CD14-positive monocyte (primary cell): Measurements from ENCODE around the gene SPATA12. TPM values are rescaled to one million over a fixed set of nuclear protein-coding genes. Genes with fewer than 3 reads are reported as not detected.

Experiments used
- DNase-seq, 3 donors: peaks; one replicate each; pipeline ENCODE4 v3.0.0-alpha.2; 2011 to 2022
- H2AFZ ChIP-seq: 2 replicates; pipeline ENCODE4 v1.6.0; 2012; ENCODE audit warnings: mild to moderate bottlenecking, low read depth, low read length, inconsistent platforms; ENCODE audit not compliant: insufficient read depth, poor library complexity, severe bottlenecking
- H3K27ac ChIP-seq, 2 donors: 1 replicate in 1 of 2; 2 replicates in 1 of 2; pipeline ENCODE4 v1.5.1; 2012 to 2013; ENCODE audit warnings: low read length in 2 of 2, control low read depth in 1 of 2, inconsistent platforms in 1 of 2, low read depth in 1 of 2, mild to moderate bottlenecking in 1 of 2
- H3K27me3 ChIP-seq, 2 donors: one replicate each; pipeline versions ENCODE4 v1.6.0 to v1.6.1; 2011 to 2013; ENCODE audit warnings: low read length in 2 of 2; ENCODE audit not compliant: control insufficient read depth in 2 of 2, insufficient read depth in 2 of 2
- H3K36me3 ChIP-seq, 2 donors: replicated peaks in 1 of 2; 1 replicate in 1 of 2; 2 replicates in 1 of 2; pipeline versions ENCODE4 v1.5.1 to v1.6.1; 2012 to 2013; ENCODE audit warnings: low read length in 2 of 2, control low read depth in 1 of 2, inconsistent platforms in 1 of 2, mild to moderate bottlenecking in 1 of 2; ENCODE audit not compliant: insufficient read depth in 2 of 2, control insufficient read depth in 1 of 2
- H3K4me1 ChIP-seq, 2 donors: 1 replicate in 1 of 2; 2 replicates in 1 of 2; pipeline versions ENCODE4 v1.5.1 to v1.6.1; 2012 to 2013; ENCODE audit warnings: low read length in 2 of 2, control low read depth in 1 of 2, inconsistent platforms in 1 of 2, mild to moderate bottlenecking in 1 of 2, moderate library complexity in 1 of 2; ENCODE audit not compliant: insufficient read depth in 2 of 2, control insufficient read depth in 1 of 2
- H3K4me2 ChIP-seq: replicated peaks from 2 replicates; pipeline ENCODE3; 2012; ENCODE audit warnings: low read length, moderate library complexity, mild to moderate bottlenecking; ENCODE audit not compliant: poor library complexity, severe bottlenecking; ENCODE audit errors: extremely low read depth
- H3K4me3 ChIP-seq, 3 experiments: fragments of 200-600 bp in 1 of 3; sonication (generic) in 1 of 3; replicated peaks in 1 of 3; 1 replicate in 2 of 3; 2 replicates in 1 of 3; pipeline ENCODE4 v1.5.1; 2011 to 2013; ENCODE audit warnings: low read length in 3 of 3, mild to moderate bottlenecking in 3 of 3, control low read depth in 2 of 3, low read depth in 2 of 3, inconsistent platforms in 1 of 3, moderate library complexity in 1 of 3
- H3K79me2 ChIP-seq: 2 replicates; pipeline ENCODE4 v1.6.0; 2012; ENCODE audit warnings: mild to moderate bottlenecking, control low read depth, inconsistent platforms, low read length, moderate library complexity; ENCODE audit not compliant: insufficient read depth
- H3K9ac ChIP-seq: 2 replicates; pipeline ENCODE4 v1.6.0; 2017; ENCODE audit warnings: low read length, mild to moderate bottlenecking; ENCODE audit not compliant: insufficient read depth, poor library complexity, severe bottlenecking
- H3K9me3 ChIP-seq, 2 donors: replicated peaks in 1 of 2; 1 replicate in 1 of 2; 2 replicates in 1 of 2; pipeline versions ENCODE4 v1.5.1 to v1.6.1; 2012 to 2013; ENCODE audit warnings: low read length in 2 of 2, control low read depth in 1 of 2; ENCODE audit not compliant: control insufficient read depth in 1 of 2, insufficient read depth in 1 of 2
- H4K20me1 ChIP-seq: 2 replicates; pipeline ENCODE4 v1.6.0; 2012; ENCODE audit warnings: mild to moderate bottlenecking, low read length, control low read depth, moderate library complexity; ENCODE audit not compliant: insufficient read depth
- H3K27ac Mint-ChIP-seq, 7 donors: one replicate each; pipeline ENCODE4 v1.8.0; 2020; ENCODE audit warnings: mild to moderate bottlenecking in 7 of 7, mixed read lengths in 7 of 7, moderate library complexity in 6 of 7, inconsistent platforms in 2 of 7
- H3K27me3 Mint-ChIP-seq, 3 donors: one replicate each; pipeline ENCODE4 v1.8.0; 2021 to 2022; ENCODE audit warnings: low read depth in 3 of 3, mild to moderate bottlenecking in 3 of 3, mixed read lengths in 3 of 3, moderate library complexity in 3 of 3, inconsistent platforms in 1 of 3
- H3K36me3 Mint-ChIP-seq, 2 donors: one replicate each; pipeline ENCODE4 v1.8.0; 2020; ENCODE audit warnings: mixed read lengths in 2 of 2, inconsistent platforms in 1 of 2, mild to moderate bottlenecking in 1 of 2
- H3K4me1 Mint-ChIP-seq: one replicate; pipeline ENCODE4 v1.8.0; 2020; ENCODE audit warnings: mild to moderate bottlenecking, mixed read lengths
- H3K4me3 Mint-ChIP-seq, 2 donors: one replicate each; pipeline ENCODE4 v1.8.0; 2020; ENCODE audit warnings: mild to moderate bottlenecking in 2 of 2, mixed read lengths in 2 of 2, moderate library complexity in 1 of 2
- H3K9me3 Mint-ChIP-seq, 7 donors: one replicate each; pipeline ENCODE4 v1.8.0; 2020 to 2022; ENCODE audit warnings: mixed read lengths in 7 of 7, mild to moderate bottlenecking in 6 of 7, moderate library complexity in 6 of 7, inconsistent platforms in 2 of 7
- CTCF ChIP-seq: fragments of 200-600 bp; IDR thresholded peaks from one replicate; pipeline ENCODE4 v1.8.0; 2022; ENCODE audit warnings: antibody characterized with exemption, mild to moderate bottlenecking
- WGBS: methylation state at CpG from one replicate; pipeline ENCODE4 v1.1.5; 2013; ENCODE audit warnings: missing lambda C conversion rate; ENCODE audit not compliant: insufficient coverage; 5-methylcytosine and 5-hydroxymethylcytosine counted together
- intact Hi-C, 2 donors: fragments of 100-400 bp; cut with micrococcal nuclease; formaldehyde crosslinking; loops; one replicate each; pipeline versions ENCODE4 v1.15.0 to v1.15.1; 2023
- polyA plus RNA-seq, 3 donors: library from polyadenylated mRNA; depleted of rRNA in 1 of 3; unstranded in 2 of 3; stranded (reverse) in 1 of 3; fragments of 300-500 nt in 2 of 3; fragments of >200 nt in 1 of 3; fragmentation: Illumina TruSeq in 2 of 3; gene quantifications; 1 replicate in 2 of 3; 2 replicates in 1 of 3; pipeline ENCODE4 v1.2.3, GENCODE V29; 2012 to 2021

The SPATA12 gene
- polyA plus RNA-seq, 3 donors: 0.07 to 0.16 (median 0.10) TPM

- Histone ChIP-seq H3K4me2 (no peak overlapping the region), H3K9ac (no peak overlapping the region), H4K20me1 (no peaks in the 10 kb centered on the region), H3K4me1 (peaks cover 9 to 15% of the 10 kb centered on the region in 2 donors), H3K36me3 (no peaks in the 10 kb centered on the region), H2AFZ (no peak overlapping the region), H3K9me3 (no peaks in the 10 kb centered on the region), H3K27ac (no peak overlapping the region), H3K4me3 (no peak overlapping the region), H3K27me3 (peaks cover 17 to 50% of the 10 kb centered on the region in 2 donors), H3K79me2 (no peaks in the 10 kb centered on the region)
- H3K27ac Mint-ChIP-seq: no peak overlapping the region
- intact Hi-C loops: loop anchor here in 1 of 2 donors (5.0 kb wide), 1 partner anchor 79 kb away; no protein-coding TSS in a partner anchor
- H3K4me1 Mint-ChIP-seq: peaks cover 19% of the 10 kb centered on the region
- peak overlapping the region in 1 of 2 donors; percentile 68 for H3K4me3 Mint-ChIP-seq
- TF ChIP-seq CTCF: no peak
- WGBS: no CpG with 5 or more reads among the region's 3 CpGs
- DNase-seq: no peak
- peaks cover 42 to 49% (median 46%) of the 10 kb centered on the region in 3 donors for H3K27me3 Mint-ChIP-seq
- H3K36me3 Mint-ChIP-seq: peaks cover 0 to 1% of the 10 kb centered on the region in 2 donors
- H3K9me3 Mint-ChIP-seq: peaks cover 0 to 6% (median 2%) of the 10 kb centered on the region in 7 donors
Observed at GRCh38 chr3:57076422-57076951, 16.0 kb downstream of the SPATA12 start.

- Histone ChIP-seq H3K4me1 (peaks cover 9 to 15% of the 10 kb centered on the region in 2 donors), H3K27ac (no peak overlapping the region), H3K79me2 (no peaks in the 10 kb centered on the region), H3K9ac (peak overlapping the region; percentile 61), H3K27me3 (peaks cover 17 to 50% of the 10 kb centered on the region in 2 donors), H2AFZ (peak overlapping the region; percentile 92), H3K4me2 (peak overlapping the region; percentile 96), H3K4me3 (peak overlapping the region; percentile 62 to 84 (median 76)), H3K36me3 (no peaks in the 10 kb centered on the region), H4K20me1 (no peaks in the 10 kb centered on the region), H3K9me3 (no peaks in the 10 kb centered on the region)
- DNase-seq: no peak
- peak overlapping the region in 2 of 7 donors; percentile 46 to 63 for H3K27ac Mint-ChIP-seq
- peaks cover 19% of the 10 kb centered on the region for H3K4me1 Mint-ChIP-seq
- intact Hi-C loops: loop anchor here in 1 of 2 donors (1.0 to 5.0 kb wide), 2 partner anchors 7 to 80 kb away; no protein-coding TSS in a partner anchor
- no peak for TF ChIP-seq CTCF
- H3K9me3 Mint-ChIP-seq: peaks cover 0 to 6% (median 2%) of the 10 kb centered on the region in 7 donors
- WGBS: 4% methylated on average over 5 of the region's 9 CpGs
- H3K4me3 Mint-ChIP-seq: peak overlapping the region; percentile 81 to 93
- peaks cover 0 to 1% of the 10 kb centered on the region in 2 donors for H3K36me3 Mint-ChIP-seq
- H3K27me3 Mint-ChIP-seq: peaks cover 45 to 50% (median 49%) of the 10 kb centered on the region in 3 donors
Observed at GRCh38 chr3:57077630-57078343, 17.3 kb downstream of the SPATA12 start.
